HG03442 (cell line): ENCODE data around the gene CCDC167.
"Not testable (repeated sequence)": the region's sequence is repeated elsewhere in the genome, so short reads cannot be mapped to it uniquely, and the experiment has no call there.

Experiments
- ATAC-seq: cut with Tn5 transposase; IDR thresholded peaks from one replicate; pipeline ENCODE4 v1.9.1; 2021; ENCODE audit warnings: mild to moderate bottlenecking, moderate library complexity; ENCODE audit not compliant: unreplicated experiment

CCDC167 gene

DNA sequence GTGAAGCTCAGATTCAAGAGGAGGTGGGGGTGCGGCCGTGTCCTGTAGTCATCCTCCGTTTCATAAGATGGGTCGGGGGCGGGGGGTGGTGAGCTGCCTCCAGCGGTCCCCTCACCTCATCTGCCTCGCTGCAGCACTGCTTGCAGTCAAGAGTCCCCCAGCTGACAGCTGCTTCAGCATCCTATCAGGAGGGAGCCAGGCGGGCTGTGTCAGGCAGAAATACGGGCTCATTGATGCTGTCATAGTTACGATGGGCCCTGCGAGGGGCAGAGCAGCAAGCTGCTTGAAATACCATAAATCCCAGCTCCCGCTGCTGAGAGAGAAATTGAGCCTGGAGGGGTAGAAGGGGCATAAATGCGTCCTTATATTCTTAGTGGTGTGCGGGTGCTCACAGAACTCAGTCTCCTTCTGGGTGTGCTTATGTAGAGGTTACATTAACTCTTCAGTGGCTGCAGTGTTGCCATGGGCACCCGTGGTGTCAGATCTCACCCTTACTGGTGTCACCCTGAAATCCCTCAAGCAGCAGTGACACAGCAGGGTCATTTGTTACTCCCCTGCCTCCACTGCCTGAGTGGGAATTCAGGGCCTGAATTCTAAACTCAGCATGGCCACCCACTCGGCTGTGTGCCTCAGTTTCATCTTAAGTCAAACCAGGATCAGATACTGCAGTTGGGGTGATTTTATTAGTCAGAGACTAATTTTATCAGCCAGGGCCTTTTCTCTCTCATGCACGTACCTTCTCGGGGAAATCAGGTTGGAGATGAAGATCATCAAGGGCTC lies 21.8 kb downstream of the CCDC167 start:
- ATAC-seq, result no peak

DNA sequence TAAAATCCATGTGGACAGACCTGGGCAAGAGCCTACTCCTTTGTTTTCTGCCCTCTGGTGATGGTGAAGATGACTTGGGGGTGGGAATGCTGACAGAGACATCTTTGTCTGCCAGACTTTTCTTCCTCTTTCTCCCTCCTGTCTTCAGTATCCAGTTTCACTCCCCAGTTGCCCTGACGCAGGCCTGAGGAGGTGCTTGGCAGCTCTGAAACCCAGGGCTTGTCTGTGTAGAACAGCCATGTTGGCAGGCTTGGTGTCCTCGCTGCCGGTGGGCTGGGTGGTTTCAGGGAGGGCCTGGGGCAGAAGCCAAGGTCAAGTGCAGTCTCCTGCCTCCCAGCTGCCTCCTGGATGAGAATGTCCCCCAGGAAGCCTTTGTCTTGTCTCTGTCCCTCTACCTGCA lies 22.5 kb downstream of the CCDC167 start:
- ATAC-seq, result no peak

DNA sequence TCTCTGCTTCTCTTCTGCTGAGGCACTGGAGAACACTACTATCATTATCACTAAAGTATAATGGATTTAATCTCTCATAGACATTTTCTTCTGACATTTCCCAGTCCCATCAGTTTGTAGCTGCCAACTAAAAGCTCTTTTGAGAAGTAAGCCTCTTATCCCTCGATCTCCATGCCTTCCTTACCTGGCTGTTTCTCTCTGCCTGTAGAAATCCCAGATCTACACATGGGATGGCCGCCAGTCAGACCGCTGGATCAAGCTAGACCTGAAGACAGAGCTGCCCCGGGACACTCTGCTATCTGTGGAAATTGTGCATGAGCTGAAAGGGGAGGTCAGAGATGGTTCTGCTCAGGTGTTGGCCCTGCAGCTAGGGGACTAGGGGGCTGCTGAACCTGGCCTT lies 25.4 kb downstream of the CCDC167 start:
- ATAC-seq, result no peak

DNA sequence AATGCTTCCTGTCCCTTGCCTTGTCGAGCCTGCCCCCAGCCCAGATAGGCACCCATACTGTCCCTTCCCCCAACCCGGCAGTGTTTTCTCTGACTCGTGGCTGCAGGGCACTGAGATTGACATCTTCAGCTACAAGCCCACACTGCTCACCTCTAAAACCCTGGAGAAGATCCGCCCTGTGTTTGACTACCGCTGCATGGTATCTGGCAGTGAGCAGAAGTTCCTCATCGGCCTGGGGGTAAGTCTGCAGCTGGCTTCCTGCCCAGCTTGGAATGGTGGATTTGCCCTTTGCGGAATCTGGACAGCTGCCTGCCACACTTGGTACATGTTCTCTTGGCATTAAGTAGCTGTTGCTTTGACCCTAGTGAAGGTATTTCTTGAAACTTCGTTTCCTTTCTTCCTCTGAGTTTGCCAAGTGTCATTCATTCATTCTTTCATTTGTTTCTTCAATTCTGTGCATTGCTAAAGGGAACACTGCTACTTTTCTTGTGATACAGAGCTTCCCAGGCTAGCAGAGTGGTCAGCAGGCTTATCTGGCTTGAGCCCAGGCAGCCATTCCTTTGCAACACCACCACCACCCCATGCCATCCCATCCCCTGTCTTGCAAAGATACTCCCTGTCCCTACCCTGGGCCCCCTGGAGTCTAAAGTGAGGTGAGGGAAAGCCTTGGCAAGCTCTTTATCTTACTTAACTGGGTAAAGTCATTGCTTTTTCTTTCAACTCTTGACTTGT lies 26.2 kb downstream of the CCDC167 start:
- no peak for ATAC-seq

DNA sequence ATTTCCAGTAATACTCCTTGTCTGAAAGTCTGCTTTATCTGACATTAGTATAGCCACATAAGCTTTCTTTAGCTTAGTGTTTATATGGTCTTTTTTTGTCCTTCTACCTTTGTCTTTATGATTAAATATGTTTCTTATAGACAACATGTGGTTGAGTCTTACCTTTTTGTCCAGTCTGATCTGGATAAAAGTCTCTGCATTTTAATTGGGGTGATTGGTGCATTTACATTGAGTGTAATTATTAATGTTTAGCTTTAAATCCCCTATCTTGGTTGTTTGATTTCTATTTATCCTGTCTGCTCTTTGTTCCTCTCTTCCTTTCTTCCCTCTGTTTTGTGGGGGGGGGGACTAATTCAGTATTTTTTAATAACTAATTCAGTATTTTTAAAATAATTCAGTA lies 32.0 kb downstream of the CCDC167 start:
- no peak for ATAC-seq

DNA sequence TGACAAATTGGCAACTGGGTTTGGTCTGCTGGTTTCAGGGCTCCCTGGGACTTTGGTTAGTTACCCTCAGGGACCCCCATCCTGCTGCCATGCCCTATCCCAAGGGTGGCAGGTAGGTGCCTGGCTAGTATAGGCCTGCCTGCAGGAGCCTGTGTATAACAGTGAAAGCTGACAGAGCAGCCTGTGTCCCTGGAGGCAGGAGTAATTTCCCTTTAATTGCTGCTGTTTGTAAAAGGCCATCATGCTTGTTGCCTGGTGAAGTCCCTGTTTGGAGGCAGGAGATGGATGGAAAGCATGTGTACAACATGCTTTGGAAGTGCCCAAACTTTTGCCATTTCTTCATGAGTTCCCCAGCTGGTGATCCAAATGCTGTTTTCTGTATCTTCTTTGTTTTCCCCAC lies 36.6 kb downstream of the CCDC167 start:
- no peak for ATAC-seq

DNA sequence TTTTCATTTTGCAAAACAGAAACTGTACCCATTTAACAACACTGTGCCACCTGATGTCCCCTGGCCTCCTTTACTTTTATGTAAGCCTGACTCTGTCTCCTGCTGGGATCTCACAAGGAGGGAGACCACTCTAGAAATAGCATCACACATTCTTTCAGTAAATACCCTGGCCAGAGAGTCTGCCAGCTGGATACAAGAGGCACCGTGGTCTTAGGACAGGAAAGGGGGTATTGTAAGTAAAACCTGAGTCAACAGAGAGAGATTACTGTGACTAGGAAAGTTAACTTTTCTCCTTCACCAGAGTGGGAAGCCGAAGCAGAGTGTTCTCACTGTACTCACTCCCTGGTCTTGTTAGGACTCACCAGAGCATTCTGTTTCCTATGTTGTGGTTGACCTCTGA lies 38.9 kb downstream of the CCDC167 start:
- no peak for ATAC-seq

DNA sequence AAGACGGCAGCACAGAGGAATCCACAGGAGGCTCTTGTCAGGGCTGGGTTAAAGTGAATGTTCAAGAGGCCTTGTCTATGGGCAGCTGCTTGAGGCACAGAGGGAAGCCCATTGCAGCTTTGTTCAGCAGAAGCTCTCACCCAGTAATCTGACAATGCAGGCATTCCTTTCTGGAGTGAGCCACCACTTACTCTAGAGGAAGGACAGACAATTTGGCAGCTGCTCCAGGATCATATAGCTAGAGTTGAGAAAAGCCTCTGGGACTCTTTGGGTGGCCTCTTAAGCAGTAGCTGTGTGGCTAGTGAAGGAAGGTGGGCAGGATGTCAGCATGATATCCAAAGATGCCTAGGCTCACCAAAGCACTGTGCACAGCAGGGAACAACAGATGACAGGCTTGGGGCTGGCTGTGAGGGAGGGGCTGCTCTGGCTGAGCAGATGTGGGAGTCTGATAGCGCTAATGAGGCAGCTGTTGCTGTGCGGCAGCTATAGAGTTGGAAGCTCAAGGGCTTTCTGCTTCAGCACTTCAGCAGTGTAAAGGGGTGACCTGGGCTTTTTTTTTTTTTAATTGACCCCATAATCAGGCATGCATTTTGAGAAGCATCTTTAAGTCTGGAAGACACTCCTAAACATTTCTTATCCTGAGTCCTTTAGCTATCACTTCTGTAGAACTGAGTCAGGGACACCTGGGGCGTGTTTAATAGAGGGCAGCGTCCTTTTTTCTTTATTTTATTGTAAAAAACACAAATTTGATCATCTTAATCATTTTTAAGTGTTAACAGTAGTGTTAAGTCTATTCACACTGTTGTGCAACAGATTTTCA lies 39.5 kb downstream of the CCDC167 start:
- ATAC-seq, result no peak

DNA sequence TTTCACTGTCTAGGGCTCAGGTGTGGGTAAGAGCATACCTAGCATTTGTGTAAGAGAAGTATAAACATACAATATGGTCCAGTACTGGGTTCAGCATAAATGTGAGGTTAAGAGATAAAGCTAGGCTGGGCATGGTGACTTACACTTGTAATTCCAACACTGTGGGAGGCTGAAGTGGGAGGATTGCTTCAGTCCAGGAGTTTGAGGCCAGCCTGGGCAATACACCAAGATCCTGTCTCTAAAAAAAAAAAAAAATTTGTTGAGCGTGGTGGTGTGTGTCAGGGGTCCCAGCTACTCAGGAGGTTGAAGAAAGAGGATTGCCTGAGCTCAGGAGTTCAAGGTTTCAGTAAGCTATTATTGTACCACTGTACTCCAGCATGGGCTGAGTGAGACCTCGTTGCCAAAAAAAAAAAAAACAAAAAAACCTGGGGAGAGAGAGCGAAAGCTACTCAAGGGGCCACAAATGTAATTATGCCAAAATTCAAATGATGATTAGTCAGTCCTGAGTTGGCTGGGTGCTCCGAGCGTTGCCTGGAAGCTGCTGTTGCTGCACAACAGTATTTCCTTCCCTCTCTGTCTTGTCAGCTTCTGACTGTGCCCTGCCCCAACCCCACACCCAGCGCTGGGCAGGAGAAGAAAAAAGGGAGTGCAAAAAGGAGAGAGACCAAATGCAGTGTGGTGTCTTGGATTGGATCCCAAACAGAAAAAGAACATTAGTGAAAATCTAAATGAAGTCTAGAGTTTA lies 42.7 kb downstream of the CCDC167 start:
- ATAC-seq, result no peak

DNA sequence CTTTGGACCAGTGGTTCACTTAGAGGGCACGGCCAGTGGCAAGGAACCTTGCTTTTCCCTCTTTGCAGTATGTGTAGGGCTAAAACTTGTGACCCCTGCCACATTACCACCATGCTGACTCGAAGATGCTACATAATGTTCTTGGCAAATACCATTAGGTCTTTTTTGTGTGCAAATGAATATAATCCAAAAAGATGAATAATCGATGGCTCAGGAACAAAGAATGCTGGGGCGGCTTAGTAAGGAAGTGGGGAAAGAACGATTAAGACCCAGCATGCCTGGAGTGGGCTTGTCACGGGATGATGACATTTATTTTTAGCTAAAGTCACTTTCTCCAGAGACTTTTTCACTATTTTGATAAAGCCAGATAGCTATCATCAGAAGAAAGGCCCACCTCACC lies 43.6 kb downstream of the CCDC167 start:
- no peak for ATAC-seq

DNA sequence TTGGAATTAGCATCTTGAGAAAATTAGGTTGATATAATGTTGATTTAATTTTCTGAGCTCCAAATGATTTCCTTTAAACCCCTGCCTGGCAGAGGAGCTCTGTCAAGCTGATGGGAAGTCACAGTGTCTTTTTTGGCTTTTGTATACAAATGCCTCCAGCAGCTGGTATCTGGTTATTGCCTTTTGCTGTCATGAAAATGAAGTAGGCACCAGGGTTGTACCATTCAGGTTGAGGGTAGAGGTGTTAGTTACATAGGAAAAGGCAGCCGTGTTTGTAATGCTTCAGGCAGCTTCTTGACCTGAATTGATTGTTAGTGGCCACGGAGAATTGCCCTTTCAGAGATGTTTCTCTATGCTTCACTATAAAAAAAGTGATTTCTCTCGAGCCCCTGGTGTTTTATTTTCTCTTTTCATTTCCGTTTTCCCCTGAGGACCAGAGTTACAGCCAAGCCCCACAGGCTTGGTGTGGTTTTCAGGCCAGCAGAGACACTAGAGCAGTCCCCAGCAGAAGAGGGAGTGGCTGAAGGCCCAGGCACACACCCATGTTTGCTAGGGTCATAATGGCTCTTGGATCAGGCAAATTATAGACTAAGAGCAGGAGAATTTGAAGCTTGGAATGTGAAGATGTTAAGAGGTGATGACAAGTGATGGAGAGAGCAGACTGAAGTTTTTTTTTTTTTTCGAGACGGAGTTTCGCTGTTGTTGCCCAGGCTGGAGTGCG lies 45.1 kb downstream of the CCDC167 start:
- ATAC-seq, result no peak

DNA sequence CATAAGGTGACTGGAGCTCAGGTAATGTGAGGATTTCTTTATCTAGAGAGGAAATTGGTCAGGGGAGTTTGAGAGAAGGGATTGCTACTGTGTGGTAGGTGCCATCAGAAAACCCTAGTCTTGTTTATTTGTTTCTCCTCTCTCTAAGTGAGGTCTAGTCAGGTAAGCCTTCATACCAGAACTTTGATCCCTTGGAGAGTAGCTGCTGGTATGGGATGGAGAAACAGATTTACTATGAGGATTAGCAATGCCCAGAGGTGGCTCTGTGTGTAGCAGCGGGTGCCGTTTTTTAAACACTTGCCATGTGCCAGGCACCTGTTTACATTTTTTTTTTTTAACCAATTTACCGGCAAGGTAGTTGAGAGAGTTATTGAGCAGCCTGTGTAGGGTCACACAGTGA lies 47.2 kb downstream of the CCDC167 start:
- ATAC-seq, result no peak

DNA sequence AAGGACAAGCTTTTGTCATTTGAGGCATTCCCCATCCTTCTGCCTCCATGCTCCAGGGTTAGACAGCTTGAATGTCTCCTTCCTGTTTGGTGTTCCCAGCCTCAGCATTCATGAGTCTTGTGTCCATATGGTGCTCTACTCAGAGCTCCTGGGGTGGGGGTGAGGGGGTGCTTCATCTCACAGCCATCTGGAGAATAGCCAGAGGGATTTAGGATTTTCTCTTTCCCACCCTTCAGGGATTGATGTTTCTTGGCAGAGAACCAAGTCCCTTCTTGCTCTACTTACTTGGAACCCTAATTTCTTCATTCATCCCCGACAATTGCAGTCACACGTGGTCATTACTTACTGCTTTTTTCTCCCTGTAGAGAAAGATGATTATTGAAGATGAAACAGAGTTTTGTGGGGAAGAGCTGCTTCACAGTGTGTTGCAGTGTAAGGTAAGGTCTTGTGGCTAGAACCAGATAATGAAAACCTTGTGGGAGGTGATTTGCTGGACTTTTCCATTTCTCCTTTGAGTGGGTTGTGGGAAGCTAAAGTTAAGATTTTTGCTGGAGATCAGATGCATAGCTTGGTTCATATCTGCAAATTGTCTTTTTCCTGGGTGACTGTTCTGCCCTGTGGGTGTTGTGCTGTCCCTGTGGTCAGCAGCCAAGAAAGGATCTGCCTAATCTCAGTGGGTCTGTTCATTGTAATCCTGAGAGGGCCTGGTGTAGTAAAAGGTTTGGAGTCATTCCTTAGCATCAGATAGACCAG lies 48.1 kb downstream of the CCDC167 start:
- ATAC-seq, result no peak

DNA sequence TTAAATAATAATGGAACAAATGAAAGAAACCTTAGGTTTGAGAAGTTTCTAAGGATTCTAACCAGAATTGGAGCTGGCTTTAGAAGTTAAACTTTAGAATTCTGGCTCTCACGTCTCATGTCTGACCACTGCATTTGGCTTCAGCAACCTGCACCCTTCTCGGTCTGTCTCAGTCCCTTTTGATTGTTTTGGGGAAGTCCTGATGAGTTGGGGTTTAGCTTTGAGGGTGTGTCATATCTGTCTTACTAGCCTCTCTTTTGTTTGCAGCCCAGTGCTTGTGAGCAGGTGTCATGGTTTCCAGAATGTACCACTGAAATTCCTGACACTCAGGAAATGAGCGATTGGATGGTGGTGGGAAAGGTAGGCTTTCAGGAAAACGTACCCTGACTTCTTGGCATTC lies 49.7 kb downstream of the CCDC167 start:
- no peak for ATAC-seq

DNA sequence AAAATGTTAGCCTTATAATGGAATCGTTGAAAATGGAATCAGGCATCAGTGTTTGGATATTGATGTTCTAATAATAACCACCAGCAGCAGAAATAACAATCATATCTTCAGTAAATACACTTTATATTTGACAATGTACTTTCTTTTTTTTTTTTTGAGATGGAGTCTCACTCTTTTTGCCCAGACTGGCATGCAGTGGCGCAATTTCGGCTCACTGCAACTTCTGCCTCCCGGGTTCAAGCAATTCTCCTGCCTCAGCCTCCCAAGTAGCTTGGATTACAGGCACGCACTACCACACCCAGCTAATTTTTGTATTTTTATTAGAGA lies 56.5 kb downstream of the CCDC167 start:
- not testable (repeated sequence) for ATAC-seq

DNA sequence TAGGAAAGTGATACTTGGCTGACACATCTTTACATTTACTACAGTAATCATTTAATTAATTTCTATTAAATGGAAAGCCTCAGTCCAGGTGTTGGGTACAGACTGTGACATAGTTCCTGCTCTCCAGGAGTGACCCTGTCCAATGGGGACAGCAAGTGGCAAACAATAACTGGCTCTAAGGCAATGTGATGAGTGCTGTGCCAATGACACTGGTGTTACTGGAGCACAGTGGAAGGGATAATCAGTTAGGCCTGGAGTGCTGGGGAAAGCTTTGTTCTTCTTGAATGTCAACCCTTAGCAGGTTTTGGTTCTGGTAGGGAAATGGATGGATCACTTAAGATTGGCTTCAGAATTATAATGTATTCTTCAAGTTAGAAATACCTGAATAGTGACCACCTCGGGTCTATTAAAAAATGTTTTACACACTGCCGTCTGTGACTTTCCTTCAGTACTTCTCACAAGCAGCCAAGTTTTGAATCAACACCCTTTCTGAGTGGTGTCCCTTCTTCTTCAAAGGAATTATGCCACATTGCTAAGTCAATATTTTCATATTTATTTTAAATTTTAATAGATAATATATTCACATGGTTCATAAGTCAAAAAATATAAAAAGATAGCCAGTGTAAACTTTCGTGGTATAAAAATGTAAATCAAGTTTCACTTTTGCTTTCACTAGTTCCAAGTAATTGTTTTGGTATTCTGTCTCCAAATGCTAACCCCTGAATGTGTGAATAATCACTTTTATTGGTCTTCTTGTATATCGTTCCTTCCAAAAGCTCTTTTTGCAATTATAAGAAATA lies 57.1 kb downstream of the CCDC167 start:
- no peak for ATAC-seq

DNA sequence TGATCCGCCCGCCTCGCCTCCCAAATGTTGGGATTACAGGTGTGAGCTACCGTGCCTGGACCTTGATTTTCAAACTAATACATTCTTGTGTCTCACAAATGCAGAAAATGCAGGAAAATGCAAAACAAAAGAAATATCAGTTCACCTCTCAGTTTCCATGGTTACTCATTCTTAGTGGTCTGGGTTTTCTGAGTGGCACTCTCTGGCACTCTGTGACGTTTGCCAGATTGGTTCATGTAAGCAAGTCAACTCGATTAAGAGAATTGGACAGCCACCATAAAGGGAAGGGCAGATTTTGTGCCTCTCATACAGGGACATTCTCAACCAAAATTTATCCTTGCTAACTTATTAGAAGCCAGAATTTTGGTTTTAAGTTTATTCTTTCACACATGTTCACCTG lies 58.0 kb downstream of the CCDC167 start:
- no peak for ATAC-seq

DNA sequence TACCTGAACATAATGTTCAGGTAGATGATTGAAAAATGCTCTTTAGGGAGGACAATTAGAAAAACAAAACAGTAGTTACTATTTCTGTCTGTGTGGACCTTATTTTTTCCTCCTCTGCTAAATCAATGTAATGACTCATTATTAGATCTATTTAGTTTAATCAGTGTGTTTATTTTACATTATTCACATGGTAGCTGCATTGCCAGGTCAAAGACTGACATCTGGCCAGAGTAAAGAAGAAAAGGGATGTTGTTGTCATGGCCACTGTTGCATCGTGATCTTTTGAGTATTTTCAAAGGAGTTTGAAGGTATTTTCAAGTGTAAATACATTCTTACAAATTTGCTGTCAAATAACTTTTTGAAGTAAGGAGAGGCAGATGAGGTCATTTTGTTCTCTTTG lies 60.8 kb downstream of the CCDC167 start:
- ATAC-seq, result no peak

DNA sequence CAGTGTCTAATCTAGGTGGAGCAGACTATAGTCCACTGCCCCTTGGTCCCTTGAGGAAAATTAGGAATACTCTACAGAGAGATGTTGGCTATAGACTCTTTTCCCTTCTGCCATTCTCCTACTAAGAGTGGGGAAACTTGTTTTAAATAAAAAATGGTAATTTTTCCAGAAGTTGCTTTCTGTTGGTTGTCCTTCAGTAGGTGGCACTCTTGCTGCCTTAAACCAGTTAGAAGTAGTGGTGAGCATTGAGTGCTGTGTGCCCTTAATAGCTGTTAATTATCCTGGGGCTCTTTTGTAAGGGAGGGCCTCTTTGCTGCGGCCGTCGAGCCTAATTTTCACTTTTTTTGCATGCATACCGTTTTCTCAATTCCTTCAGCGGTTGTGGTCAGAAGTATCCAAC lies 63.9 kb downstream of the CCDC167 start:
- no peak for ATAC-seq
